Measurements from ENCODE around the gene NRP2.

The NRP2 gene

DNA sequence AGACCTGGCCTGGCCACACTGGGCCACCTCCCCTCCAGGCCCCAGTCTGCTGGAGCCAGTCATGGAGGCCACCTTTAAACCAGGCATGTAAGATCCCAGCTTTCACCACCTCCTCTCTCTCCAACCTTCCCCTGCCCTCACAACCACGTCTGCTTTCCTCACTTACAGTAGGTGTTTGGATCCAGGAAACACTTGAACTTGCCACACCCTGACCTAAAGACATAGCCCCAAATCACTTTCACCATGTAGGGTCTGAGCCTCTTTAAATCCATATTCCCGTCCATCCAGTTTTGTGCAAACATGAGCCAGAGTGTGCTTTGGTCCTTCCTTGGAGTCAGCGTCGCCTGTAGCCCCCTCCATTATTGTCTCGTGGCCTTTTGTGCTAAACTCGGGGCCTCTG is 66.8 kb downstream of the NRP2 start:
- Histone ChIP-seq H3K27me3 (replicated peaks; ENCODE audit: control insufficient read depth, insufficient read depth, low read length) (no peaks in the 10 kb centered on the region; the same call in none of the 2 replicates), H3K36me3 (ENCODE audit: control insufficient read depth, insufficient read depth, low read length) (no peaks in the 10 kb centered on the region), H3K4me3 (replicated peaks; ENCODE audit: low read depth, low read length) (no peak overlapping the region)
- no peak for TF ChIP-seq CTCF (IDR thresholded peaks at IDR 0.05; ENCODE audit: insufficient read depth, low read length, poor library complexity, severe bottlenecking)
- DNase-seq (ENCODE audit: extremely low read depth, insufficient read length): no peak

DNA sequence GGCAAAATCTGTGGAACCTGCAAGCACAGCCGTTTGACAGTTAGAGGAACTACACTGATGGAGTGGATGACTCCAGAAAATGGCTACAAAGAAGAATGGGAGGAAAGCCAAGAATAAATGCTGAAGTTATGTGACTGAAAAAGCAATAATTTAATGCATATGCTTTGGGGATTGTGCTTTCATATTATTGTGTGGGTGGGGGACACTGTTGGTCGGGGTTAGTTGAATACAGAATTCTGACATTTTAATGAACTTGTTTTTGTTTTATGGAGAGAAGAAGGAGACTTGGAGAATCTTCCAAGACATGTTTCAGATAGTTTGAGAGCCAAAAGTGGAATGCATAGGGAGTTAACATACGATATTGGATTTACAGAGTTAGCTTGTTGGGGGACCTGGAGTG is 68.5 kb downstream of the NRP2 start:
- no peak for DNase-seq (ENCODE audit: extremely low read depth, insufficient read length)

DNA sequence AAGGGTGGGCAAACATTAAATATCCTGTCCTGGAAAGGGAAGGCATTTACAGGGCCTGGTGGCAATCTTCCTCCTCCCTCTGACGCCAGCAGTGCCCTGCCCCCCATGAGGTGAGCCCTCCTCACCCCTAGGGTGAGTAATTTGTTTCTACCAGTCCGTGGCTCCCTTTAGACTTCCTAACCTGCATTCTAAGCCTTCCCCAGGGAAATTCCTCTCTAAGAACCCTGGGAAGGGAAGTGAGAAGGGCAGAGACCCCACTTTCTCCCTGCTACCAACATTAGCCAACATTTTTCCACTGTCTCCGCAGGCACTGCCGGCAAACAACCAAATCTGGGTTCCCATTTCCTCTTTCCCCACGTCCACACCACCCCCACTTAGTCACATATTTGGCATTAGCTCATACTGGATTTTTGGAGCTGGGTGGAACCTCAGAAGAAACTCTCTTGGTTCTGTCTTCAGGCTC is 69.3 kb downstream of the NRP2 start:
- Histone ChIP-seq H3K36me3 (ENCODE audit: control insufficient read depth, insufficient read depth, low read length) (no peaks in the 10 kb centered on the region), H3K4me3 (replicated peaks; ENCODE audit: low read depth, low read length) (no peak overlapping the region), H3K27me3 (replicated peaks; ENCODE audit: control insufficient read depth, insufficient read depth, low read length) (no peaks in the 10 kb centered on the region; the same call in none of the 2 replicates)
- DNase-seq (ENCODE audit: extremely low read depth, insufficient read length): no peak
- TF ChIP-seq CTCF (IDR thresholded peaks at IDR 0.05; ENCODE audit: insufficient read depth, low read length, poor library complexity, severe bottlenecking): no peak

More for the DNA sequence above, 68.5 kb downstream of the NRP2 start:
- Histone ChIP-seq H3K36me3 (ENCODE audit: control insufficient read depth, insufficient read depth, low read length) (no peaks in the 10 kb centered on the region), H3K27me3 (replicated peaks; ENCODE audit: control insufficient read depth, insufficient read depth, low read length) (no peaks in the 10 kb centered on the region; the same call in none of the 2 replicates), H3K4me3 (replicated peaks; ENCODE audit: low read depth, low read length) (no peak overlapping the region)
- no peak for TF ChIP-seq CTCF (IDR thresholded peaks at IDR 0.05; ENCODE audit: insufficient read depth, low read length, poor library complexity, severe bottlenecking)

- Histone ChIP-seq H3K36me3 (ENCODE audit: control insufficient read depth, insufficient read depth, low read length) (no peaks in the 10 kb centered on the region), H3K4me3 (replicated peaks; ENCODE audit: low read depth, low read length) (no peak overlapping the region), H3K27me3 (replicated peaks; ENCODE audit: control insufficient read depth, insufficient read depth, low read length) (no peaks in the 10 kb centered on the region; the same call in none of the 2 replicates)
- no peak for DNase-seq (ENCODE audit: extremely low read depth, insufficient read length)
- TF ChIP-seq CTCF (IDR thresholded peaks at IDR 0.05; ENCODE audit: insufficient read depth, low read length, poor library complexity, severe bottlenecking): no peak
Observed at GRCh38 chr2:205752296-205752820, 70.1 kb downstream of the NRP2 start.

- Histone ChIP-seq H3K36me3 (ENCODE audit: control insufficient read depth, insufficient read depth, low read length) (no peaks in the 10 kb centered on the region), H3K27me3 (replicated peaks; ENCODE audit: control insufficient read depth, insufficient read depth, low read length) (no peaks in the 10 kb centered on the region; the same call in none of the 2 replicates), H3K4me3 (replicated peaks; ENCODE audit: low read depth, low read length) (no peak overlapping the region)
- DNase-seq (ENCODE audit: extremely low read depth, insufficient read length): no peak
- TF ChIP-seq CTCF (IDR thresholded peaks at IDR 0.05; ENCODE audit: insufficient read depth, low read length, poor library complexity, severe bottlenecking): no peak
Observed at GRCh38 chr2:205752924-205753323, 70.6 kb downstream of the NRP2 start.
